OCI-LY3 (cell line): Measurements from ENCODE around the gene TRABD2A.

Experiments
- EZH2phosphoT487 ChIP-seq: fragments of 200-600 bp; shearing (Covaris generic); IDR thresholded peaks from 2 replicates; pipeline ENCODE4 v1.6.1; 2018; ENCODE audit warnings: antibody characterized with exemption, mixed run types, low read depth
- TF ChIP-seq, protein P1 (sequence below): fragments of 200-600, 300-600 bp; sonication (generic); IDR thresholded peaks from 2 replicates; pipeline ENCODE4 v1.5.1; 2014; ENCODE audit warnings: antibody characterized with exemption, low read length, low read depth

DNA sequence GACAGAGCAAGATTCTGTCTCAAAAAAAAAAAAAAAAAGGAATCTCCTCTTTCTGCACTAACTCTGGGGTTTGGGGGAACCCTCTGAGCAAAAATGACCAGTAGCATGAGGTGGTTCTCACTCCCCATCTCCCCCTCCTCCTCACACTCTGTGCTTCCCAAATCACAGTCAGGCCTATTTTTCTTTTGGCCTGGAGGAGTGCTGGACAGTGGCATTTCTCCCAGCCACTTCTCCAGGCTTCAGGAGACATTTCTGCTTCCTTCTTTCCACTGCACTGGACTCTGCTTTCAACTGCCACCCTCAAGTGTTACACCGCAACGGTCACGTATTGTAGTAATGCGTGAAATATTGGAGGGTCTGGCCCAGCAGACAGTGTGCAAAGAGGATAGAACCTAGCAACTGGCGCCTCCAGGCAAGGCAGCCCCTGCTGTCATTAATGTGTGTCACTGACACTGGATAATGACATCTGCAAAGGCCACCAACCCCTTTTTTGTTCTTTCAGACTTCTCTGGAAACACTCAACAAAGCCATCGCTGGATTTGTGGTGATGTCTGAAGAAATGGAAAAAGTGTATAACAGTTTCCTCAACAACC lies 68.9 kb downstream of the TRABD2A start:
- TF ChIP-seq, protein P1, sequence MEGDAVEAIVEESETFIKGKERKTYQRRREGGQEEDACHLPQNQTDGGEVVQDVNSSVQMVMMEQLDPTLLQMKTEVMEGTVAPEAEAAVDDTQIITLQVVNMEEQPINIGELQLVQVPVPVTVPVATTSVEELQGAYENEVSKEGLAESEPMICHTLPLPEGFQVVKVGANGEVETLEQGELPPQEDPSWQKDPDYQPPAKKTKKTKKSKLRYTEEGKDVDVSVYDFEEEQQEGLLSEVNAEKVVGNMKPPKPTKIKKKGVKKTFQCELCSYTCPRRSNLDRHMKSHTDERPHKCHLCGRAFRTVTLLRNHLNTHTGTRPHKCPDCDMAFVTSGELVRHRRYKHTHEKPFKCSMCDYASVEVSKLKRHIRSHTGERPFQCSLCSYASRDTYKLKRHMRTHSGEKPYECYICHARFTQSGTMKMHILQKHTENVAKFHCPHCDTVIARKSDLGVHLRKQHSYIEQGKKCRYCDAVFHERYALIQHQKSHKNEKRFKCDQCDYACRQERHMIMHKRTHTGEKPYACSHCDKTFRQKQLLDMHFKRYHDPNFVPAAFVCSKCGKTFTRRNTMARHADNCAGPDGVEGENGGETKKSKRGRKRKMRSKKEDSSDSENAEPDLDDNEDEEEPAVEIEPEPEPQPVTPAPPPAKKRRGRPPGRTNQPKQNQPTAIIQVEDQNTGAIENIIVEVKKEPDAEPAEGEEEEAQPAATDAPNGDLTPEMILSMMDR, result no peak
- no peak for TF ChIP-seq EZH2phosphoT487
